Spleen (tissue), 11 donors: ENCODE results near the gene RPE65. TPM values are rescaled to one million over a fixed set of nuclear protein-coding genes. Genes with fewer than 3 reads are reported as not detected.

Experiments used
- DNase-seq: peaks from one replicate; pipeline ENCODE4 v3.0.0-alpha.2; 2020
- H3K27ac ChIP-seq, 8 donors: fragments of 200-600 bp; sonication (generic) in 7 of 8; 1 replicate in 4 of 8; 2 replicates in 4 of 8; pipeline versions ENCODE4 v1.5.0 to v1.8.0; 2016 to 2021; ENCODE audit warnings: inconsistent platforms in 4 of 8, mild to moderate bottlenecking in 4 of 8, moderate library complexity in 1 of 8
- H3K27me3 ChIP-seq, 7 donors: fragments of 200-600 bp; sonication (generic) in 6 of 7; replicated peaks in 1 of 7; 1 replicate in 4 of 7; 2 replicates in 3 of 7; pipeline versions ENCODE4 v1.5.0 to v1.8.0; 2016 to 2021; ENCODE audit warnings: inconsistent platforms in 3 of 7, mild to moderate bottlenecking in 1 of 7
- H3K36me3 ChIP-seq, 6 donors: fragments of 200-600 bp; sonication (generic) in 5 of 6; 1 replicate in 4 of 6; 2 replicates in 2 of 6; pipeline versions ENCODE4 v1.5.0 to v1.8.0; 2016 to 2021; ENCODE audit warnings: inconsistent platforms in 2 of 6
- H3K4me1 ChIP-seq, 6 donors: fragments of 200-600 bp; sonication (generic) in 5 of 6; 1 replicate in 3 of 6; 2 replicates in 3 of 6; pipeline versions ENCODE4 v1.5.0 to v1.8.0; 2016 to 2021; ENCODE audit warnings: inconsistent platforms in 3 of 6
- H3K4me3 ChIP-seq, 8 donors: fragments of 200-600 bp; sonication (generic) in 7 of 8; 1 replicate in 4 of 8; 2 replicates in 4 of 8; pipeline versions ENCODE4 v1.5.0 to v1.8.0; 2016 to 2021; ENCODE audit warnings: inconsistent platforms in 4 of 8, mild to moderate bottlenecking in 4 of 8, moderate library complexity in 2 of 8
- H3K9me3 ChIP-seq, 8 donors: fragments of 200-600 bp; sonication (generic) in 7 of 8; 1 replicate in 4 of 8; 2 replicates in 4 of 8; pipeline versions ENCODE4 v1.5.0 to v1.8.0; 2016 to 2021; ENCODE audit warnings: inconsistent platforms in 4 of 8
- CTCF ChIP-seq, 11 experiments: fragments of 200-600 bp in 7 of 11; fragments of 450-650 bp in 4 of 11; sonication (generic) in 4 of 11; IDR thresholded peaks in 8 of 11; conservative IDR thresholded peaks in 3 of 11; 1 replicate in 7 of 11; 2 replicates in 4 of 11; pipeline versions ENCODE4 v1.4.0 to v1.8.0; 2016 to 2021; ENCODE audit warnings: antibody characterized with exemption in 11 of 11, inconsistent platforms in 4 of 11, mild to moderate bottlenecking in 1 of 11
- POLR2A ChIP-seq, 3 donors: fragments of 450-650 bp; IDR thresholded peaks; one replicate each; pipeline ENCODE4 v1.5.1; 2017; ENCODE audit warnings: antibody characterized with exemption in 3 of 3, mild to moderate bottlenecking in 1 of 3
- POLR2AphosphoS5 ChIP-seq, 3 donors: sonication (generic); formaldehyde crosslinking; IDR thresholded peaks; one replicate each; pipeline ENCODE4 v1.5.1; 2017; ENCODE audit warnings: antibody characterized with exemption in 3 of 3
- WGBS, 5 donors: extraction: QIAGEN DNeasy Blood & Tissue Kit in 3 of 5; methylation state at CpG; one replicate each; pipeline versions ENCODE4 v1.1.5 to v1.1.7; 2013 to 2018; 5-methylcytosine and 5-hydroxymethylcytosine counted together
- intact Hi-C: fragments of 100-400 bp; cut with DNase I; formaldehyde crosslinking; loops from one replicate; pipeline ENCODE4 v1.15.0; 2023; ENCODE audit warnings: low total_unique reads
- polyA plus RNA-seq, 3 donors: library from polyadenylated mRNA; stranded (reverse); fragments of 200-250 nt; gene quantifications; one replicate each; pipeline ENCODE4 v1.2.1, GENCODE V29; 2013
- total RNA-seq, 7 donors: library from RNA; depleted of rRNA in 3 of 7; stranded (reverse); fragments of >200 nt in 3 of 7; fragmentation: NEBNext Ultra II Directional in 4 of 7; extraction: Animal tissue kit (Norgen Biotek cat#: 25700) in 4 of 7; gene quantifications; one replicate each; pipeline versions ENCODE4 v1.1.0 to v1.2.1, GENCODE V29; 2016 to 2021
- donor health status: healthy with polysubstance abuse.
- donor health status: DM: no; HTN: no; CAD: no; lungs with moderate emphysema.
- donor health status: DM: no; HTN: no; CAD: no.
- donor health status: Bipolar disorder and iron deficiency.
- donor health status: healthy.
- donor health status: DM: no; HTN: no; CAD: no.
- donor health status: DM: yes; HTN: yes; CAD: no.

RPE65 gene
- total and polyA plus RNA-seq, 10 donors: 0.08 to 0.40 (median 0.10) TPM; not detected in 7

DNA sequence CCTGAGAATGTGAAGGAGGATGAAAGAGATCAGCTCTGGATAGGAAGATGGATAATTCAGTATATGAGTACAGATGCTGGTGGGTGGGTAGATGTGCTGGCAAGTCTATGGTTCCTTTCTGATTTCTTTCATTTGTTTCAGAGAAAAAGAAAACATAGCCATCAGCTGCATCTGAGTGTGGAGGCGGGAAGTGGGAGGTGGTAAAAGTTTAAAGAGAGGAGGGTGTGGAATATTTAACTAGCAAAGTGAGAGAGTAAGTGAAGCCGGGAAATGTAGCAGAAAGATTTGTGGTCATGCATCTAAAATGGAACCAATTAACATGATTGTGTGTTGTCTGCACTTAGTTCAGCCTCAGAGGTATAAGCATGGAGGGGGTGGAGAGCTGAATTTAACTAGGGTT, 16.4 kb downstream of the RPE65 start:
- peaks cover 0 to 3% (median 0%) of the 10 kb centered on the region in 6 donors for H3K4me1 ChIP-seq
- no peaks in the 10 kb centered on the region for H3K36me3 ChIP-seq
- no peak for DNase-seq
- no peak overlapping the region for H3K4me3 ChIP-seq
- H3K27ac ChIP-seq: no peak overlapping the region
- no peaks in the 10 kb centered on the region for H3K9me3 ChIP-seq
- intact Hi-C loops: no loop called here
- TF ChIP-seq POLR2A (IDR thresholded peaks at IDR 0.05) (no peak), POLR2AphosphoS5 (IDR thresholded peaks at IDR 0.05) (no peak), CTCF (IDR thresholded peaks at IDR 0.05 in 8 of 11, conservative IDR thresholded peaks at IDR 0.05 in 3 of 11) (no peak)
- H3K27me3 ChIP-seq: no peaks in the 10 kb centered on the region
- 77 to 87% (median 84%) methylated on average over 2 of the region's 2 CpGs for WGBS, 5 donors

GRCh38 chr1:68431076-68431475, 18.7 kb downstream of the RPE65 start:
- TF ChIP-seq CTCF (IDR thresholded peaks at IDR 0.05 in 8 of 11, conservative IDR thresholded peaks at IDR 0.05 in 3 of 11) (no peak), POLR2A (IDR thresholded peaks at IDR 0.05) (no peak), POLR2AphosphoS5 (IDR thresholded peaks at IDR 0.05) (no peak)
- no peak for DNase-seq
- H3K27ac ChIP-seq: no peak overlapping the region
- WGBS, 5 donors: 70 to 94% (median 82%) methylated on average over 3 of the region's 3 CpGs
- no peaks in the 10 kb centered on the region for H3K36me3 ChIP-seq
- intact Hi-C loops: no loop called here
- H3K27me3 ChIP-seq: no peaks in the 10 kb centered on the region
- no peaks in the 10 kb centered on the region for H3K9me3 ChIP-seq
- H3K4me3 ChIP-seq: no peak overlapping the region
- H3K4me1 ChIP-seq: no peaks in the 10 kb centered on the region

DNA sequence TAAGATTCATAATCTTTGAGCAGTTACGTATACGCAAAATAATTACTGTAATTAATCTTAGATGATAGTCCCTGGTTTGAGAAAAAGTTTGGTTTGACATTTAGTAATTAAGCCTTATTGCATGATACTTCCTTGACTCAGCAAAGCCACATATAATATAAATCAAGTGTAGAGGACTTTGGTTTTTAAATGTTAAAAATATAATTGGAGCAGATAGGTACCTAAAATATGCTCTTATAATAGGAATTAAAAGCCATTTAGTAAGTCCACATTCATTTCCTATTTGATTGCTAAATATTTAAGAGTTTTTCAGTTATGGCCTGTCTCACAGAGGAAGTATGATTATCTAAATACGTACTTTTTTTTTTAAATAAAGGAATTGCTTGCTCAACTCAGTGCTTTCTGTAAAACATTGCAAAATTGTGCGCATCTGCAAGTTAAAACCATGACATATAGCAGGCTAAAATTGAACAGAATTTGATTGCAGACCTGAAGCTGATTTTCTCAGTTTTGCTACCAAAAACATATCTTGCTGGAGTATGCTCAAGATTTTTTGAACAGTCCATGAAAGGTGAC, 20.4 kb downstream of the RPE65 start:
- 57 to 80% (median 70%) methylated on average over 4 of the region's 4 CpGs for WGBS, 5 donors
- DNase-seq: no peak
- intact Hi-C loops: no loop called here
- no peaks in the 10 kb centered on the region for H3K36me3 ChIP-seq
- H3K27ac ChIP-seq: peak overlapping the region in 3 of 8 donors; percentile 44 to 60 (median 48)
- no peaks in the 10 kb centered on the region for H3K4me1 ChIP-seq
- H3K9me3 ChIP-seq: no peaks in the 10 kb centered on the region
- no peaks in the 10 kb centered on the region for H3K27me3 ChIP-seq
- H3K4me3 ChIP-seq: no peak overlapping the region
- TF ChIP-seq POLR2AphosphoS5 (IDR thresholded peaks at IDR 0.05) (no peak), POLR2A (IDR thresholded peaks at IDR 0.05) (no peak), CTCF (IDR thresholded peaks at IDR 0.05 in 8 of 11, conservative IDR thresholded peaks at IDR 0.05 in 3 of 11) (no peak)

DNA sequence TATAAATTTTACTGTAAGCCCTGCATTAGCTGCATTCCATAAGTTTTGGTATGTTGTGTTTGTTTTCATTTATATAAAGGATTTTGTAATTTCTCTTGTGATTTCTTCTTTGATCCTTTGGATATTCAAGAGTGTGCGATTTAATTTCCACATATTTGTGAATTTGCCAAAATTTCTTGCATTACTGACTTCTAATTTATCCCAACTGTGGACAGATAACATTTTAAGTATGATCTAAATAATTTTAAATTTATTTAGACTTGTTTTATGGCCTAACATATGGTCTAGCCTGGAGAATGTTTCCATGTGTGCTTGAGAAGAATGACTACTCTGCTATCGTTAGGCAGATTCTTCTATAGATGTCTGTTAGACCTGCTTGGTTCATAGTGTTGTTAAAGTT, 23.2 kb downstream of the RPE65 start:
- Histone ChIP-seq H3K4me3 (no peak overlapping the region), H3K27ac (no peak overlapping the region), H3K27me3 (no peaks in the 10 kb centered on the region), H3K36me3 (no peaks in the 10 kb centered on the region), H3K4me1 (no peaks in the 10 kb centered on the region), H3K9me3 (no peaks in the 10 kb centered on the region)
- WGBS, 5 donors: 80 to 90% (median 87%) methylated on average over 2 of the region's 2 CpGs
- TF ChIP-seq POLR2A (IDR thresholded peaks at IDR 0.05) (no peak), CTCF (IDR thresholded peaks at IDR 0.05 in 8 of 11, conservative IDR thresholded peaks at IDR 0.05 in 3 of 11) (no peak), POLR2AphosphoS5 (IDR thresholded peaks at IDR 0.05) (no peak)
- intact Hi-C loops: no loop called here
- no peak for DNase-seq
